GM12864 (cell line): ENCODE data around the gene TNIK.
A peak's percentile ranks its signal among the peaks of the same experiment; 100 is the strongest.

Source experiments
- DNase-seq: peaks from one replicate; pipeline ENCODE4 v3.0.0-alpha.2; 2011; ENCODE audit warnings: low read depth
- H3K4me3 ChIP-seq: 2 replicates; pipeline ENCODE4 v1.5.1; 2011; ENCODE audit warnings: mild to moderate bottlenecking, low read depth, low read length, control low read depth
- TF ChIP-seq, protein P1 (sequence below): IDR thresholded peaks from 2 replicates; pipeline ENCODE4 v1.5.1; 2011; ENCODE audit warnings: low read depth, mild to moderate bottlenecking, moderate library complexity, low read length, control low read depth, inconsistent platforms; ENCODE audit errors: missing control alignments

The TNIK gene

GRCh38 chr3:171350364-171350763 is 109.8 kb downstream of the TNIK start:
- DNase-seq: no peak
- TF ChIP-seq, protein P1, sequence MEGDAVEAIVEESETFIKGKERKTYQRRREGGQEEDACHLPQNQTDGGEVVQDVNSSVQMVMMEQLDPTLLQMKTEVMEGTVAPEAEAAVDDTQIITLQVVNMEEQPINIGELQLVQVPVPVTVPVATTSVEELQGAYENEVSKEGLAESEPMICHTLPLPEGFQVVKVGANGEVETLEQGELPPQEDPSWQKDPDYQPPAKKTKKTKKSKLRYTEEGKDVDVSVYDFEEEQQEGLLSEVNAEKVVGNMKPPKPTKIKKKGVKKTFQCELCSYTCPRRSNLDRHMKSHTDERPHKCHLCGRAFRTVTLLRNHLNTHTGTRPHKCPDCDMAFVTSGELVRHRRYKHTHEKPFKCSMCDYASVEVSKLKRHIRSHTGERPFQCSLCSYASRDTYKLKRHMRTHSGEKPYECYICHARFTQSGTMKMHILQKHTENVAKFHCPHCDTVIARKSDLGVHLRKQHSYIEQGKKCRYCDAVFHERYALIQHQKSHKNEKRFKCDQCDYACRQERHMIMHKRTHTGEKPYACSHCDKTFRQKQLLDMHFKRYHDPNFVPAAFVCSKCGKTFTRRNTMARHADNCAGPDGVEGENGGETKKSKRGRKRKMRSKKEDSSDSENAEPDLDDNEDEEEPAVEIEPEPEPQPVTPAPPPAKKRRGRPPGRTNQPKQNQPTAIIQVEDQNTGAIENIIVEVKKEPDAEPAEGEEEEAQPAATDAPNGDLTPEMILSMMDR: no peak
- H3K4me3 ChIP-seq: no peak overlapping the region

DNA sequence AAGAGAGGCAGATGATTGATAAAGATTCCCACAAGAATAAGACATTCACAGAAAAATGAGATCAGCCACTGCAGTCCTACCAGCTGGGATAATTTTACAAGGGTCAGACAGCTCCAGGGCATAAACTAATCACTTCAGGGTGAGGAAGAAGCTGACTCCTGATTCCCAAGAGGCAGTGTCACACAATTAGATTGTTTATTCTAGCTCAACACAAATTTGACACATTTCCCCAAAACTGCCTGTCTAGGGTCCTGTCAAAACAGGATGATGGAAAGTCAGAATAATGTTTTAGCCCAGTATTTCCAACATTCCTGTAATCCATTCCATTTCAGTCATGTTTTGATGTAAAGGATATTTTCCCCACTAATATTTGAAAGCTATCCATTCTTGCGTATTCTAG is 110.8 kb downstream of the TNIK start:
- no peak for DNase-seq
- H3K4me3 ChIP-seq: no peak overlapping the region
- TF ChIP-seq, protein P1: no peak

- no peak for DNase-seq
- TF ChIP-seq, protein P1: no peak
- no peak overlapping the region; the same call in 1 of the 2 replicates for H3K4me3 ChIP-seq
Observed at GRCh38 chr3:171348121-171348520, 112.1 kb downstream of the TNIK start.

GRCh38 chr3:171347301-171348039 is 112.7 kb downstream of the TNIK start:
- TF ChIP-seq, protein P1: no peak
- H3K4me3 ChIP-seq: no peak overlapping the region; the same call in 1 of the 2 replicates
- peak; percentile 75 for DNase-seq

DNA sequence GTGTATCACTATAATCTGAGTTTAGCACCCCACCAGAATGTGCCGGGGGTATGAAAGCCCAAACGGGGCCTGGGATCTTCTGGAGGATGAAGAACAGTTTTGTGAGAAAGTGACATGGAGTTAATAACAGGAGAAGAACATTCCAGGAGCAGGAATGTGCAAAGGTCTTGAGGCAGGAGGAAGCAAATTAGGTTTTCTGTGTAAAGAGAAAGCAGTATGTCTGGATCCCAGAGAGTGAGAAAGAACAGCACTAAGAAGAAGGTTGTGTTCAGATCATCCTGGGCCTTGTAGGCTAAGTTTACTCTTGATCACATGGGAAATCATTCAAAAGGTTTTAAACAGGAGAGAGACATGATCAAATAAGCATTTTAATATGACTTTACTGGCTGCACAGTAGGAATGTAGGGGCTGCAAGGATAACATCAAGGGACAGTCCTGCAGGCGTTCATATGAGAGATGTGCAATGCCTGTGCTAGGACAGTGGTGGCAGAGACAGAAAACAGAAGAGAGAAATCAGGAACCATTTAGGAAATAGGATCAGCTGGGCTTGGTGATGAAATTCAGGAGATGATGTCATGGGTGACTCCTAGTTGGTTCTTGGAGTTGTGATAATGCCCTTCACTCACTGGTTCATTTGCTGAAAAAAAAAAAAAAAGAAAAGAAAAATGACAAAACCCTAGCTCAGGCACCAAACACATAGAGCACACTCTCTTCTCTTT is 113.5 kb downstream of the TNIK start:
- DNase-seq: no peak
- H3K4me3 ChIP-seq: no peak overlapping the region
- TF ChIP-seq, protein P1: no peak

- H3K4me3 ChIP-seq: no peak overlapping the region
- no peak for DNase-seq
- TF ChIP-seq, protein P1: no peak
Observed at GRCh38 chr3:171346019-171346418, 114.2 kb downstream of the TNIK start.
